Measurements from ENCODE around the gene NOP53. TPM values are rescaled to one million over a fixed set of nuclear protein-coding genes. Genes with fewer than 3 reads are reported as not detected.
A peak's percentile ranks its signal among the peaks of the same experiment; 100 is the strongest.

NOP53 gene
- total and polyA plus RNA-seq, 2 of the 8 experiments (the other 6 are each of a cell fraction or from before 2014, with no cell fraction given) = 107 to 245 TPM

GRCh38 chr19:47729799-47730520, 15.4 kb upstream of the NOP53 start (continued):
- TF ChIP-seq ASH2L (IDR thresholded peaks at IDR 0.05; ENCODE audit: low read length) (no peak), JUN (IDR thresholded peaks at IDR 0.05; ENCODE audit: low read depth, low read length) (no peak), HDAC2 (IDR thresholded peaks at IDR 0.05; ENCODE audit: borderline replicate concordance in 1 of 2, low read depth in 2 of 2, low read length in 2 of 2) (peak in 1 of 2 experiments; percentile 95; a peak in 2 of 4 replicates), SP2 (IDR thresholded peaks at IDR 0.05; ENCODE audit: low read length) (no peak), E2F6 (IDR thresholded peaks at IDR 0.05) (no peak; the same call in 1 of the 2 replicates), TBP (IDR thresholded peaks at IDR 0.05; ENCODE audit: low read depth, low read length) (0 out of 2 replicates have a peak, but pooled peaks have one; percentile 44), SAP30 (IDR thresholded peaks at IDR 0.05; ENCODE audit: insufficient read depth, insufficient replicate concordance, low read length) (peak; percentile 64), RAD21 (IDR thresholded peaks at IDR 0.05 in 1 of 2, conservative IDR thresholded peaks at IDR 0.05 in 1 of 2; ENCODE audit: low read depth in 2 of 2, low read length in 2 of 2) (no peak), TCF12 (IDR thresholded peaks at IDR 0.05; ENCODE audit: low read depth, low read length) (no peak), TAF1 (IDR thresholded peaks at IDR 0.05; ENCODE audit: low read depth, low read length) (peak; percentile 55; the same call in 1 of the 2 replicates), CHD2 (IDR thresholded peaks at IDR 0.05; ENCODE audit: low read length) (no peak), KDM4A (IDR thresholded peaks at IDR 0.05; ENCODE audit: low read depth, low read length, severe bottlenecking) (peak; percentile 25)
- TF ChIP-seq, protein P1, sequence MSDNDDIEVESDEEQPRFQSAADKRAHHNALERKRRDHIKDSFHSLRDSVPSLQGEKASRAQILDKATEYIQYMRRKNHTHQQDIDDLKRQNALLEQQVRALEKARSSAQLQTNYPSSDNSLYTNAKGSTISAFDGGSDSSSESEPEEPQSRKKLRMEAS (IDR thresholded peaks at IDR 0.05) = peak; percentile 21; the same call in 1 of the 2 replicates
